OCI-LY7 (cell line): ENCODE measurements around the gene ADORA2A.

ENCODE experiments used
- EZH2phosphoT487 ChIP-seq: fragments of 200-600 bp; sonication (generic); IDR thresholded peaks from 2 replicates; pipeline ENCODE4 v1.6.1; 2018; ENCODE audit warnings: low read depth, borderline replicate concordance, mild to moderate bottlenecking, mixed run types, antibody characterized with exemption, low read length, moderate library complexity, mixed read lengths
- TF ChIP-seq, protein P1 (sequence below): fragments of 200-600 bp; sonication (generic); conservative IDR thresholded peaks from 2 replicates; pipeline ENCODE4 v1.5.1; 2014; ENCODE audit warnings: mild to moderate bottlenecking, antibody characterized with exemption, low read length, moderate library complexity, mixed read lengths

- no peak for TF ChIP-seq EZH2phosphoT487
- TF ChIP-seq, protein P1, sequence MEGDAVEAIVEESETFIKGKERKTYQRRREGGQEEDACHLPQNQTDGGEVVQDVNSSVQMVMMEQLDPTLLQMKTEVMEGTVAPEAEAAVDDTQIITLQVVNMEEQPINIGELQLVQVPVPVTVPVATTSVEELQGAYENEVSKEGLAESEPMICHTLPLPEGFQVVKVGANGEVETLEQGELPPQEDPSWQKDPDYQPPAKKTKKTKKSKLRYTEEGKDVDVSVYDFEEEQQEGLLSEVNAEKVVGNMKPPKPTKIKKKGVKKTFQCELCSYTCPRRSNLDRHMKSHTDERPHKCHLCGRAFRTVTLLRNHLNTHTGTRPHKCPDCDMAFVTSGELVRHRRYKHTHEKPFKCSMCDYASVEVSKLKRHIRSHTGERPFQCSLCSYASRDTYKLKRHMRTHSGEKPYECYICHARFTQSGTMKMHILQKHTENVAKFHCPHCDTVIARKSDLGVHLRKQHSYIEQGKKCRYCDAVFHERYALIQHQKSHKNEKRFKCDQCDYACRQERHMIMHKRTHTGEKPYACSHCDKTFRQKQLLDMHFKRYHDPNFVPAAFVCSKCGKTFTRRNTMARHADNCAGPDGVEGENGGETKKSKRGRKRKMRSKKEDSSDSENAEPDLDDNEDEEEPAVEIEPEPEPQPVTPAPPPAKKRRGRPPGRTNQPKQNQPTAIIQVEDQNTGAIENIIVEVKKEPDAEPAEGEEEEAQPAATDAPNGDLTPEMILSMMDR = no peak
These were observed 14.3 kb downstream of the ADORA2A start for GRCh38 chr22:24441406-24442351.
